OCI-LY1 (cell line): ENCODE results near the gene KCTD16.

Experiments
- H2AFZ ChIP-seq: fragments of 200-600 bp; sonication (generic), shearing (Covaris generic); 2 replicates; pipeline ENCODE4 v1.6.0; 2014; ENCODE audit warnings: antibody characterized with exemption, mild to moderate bottlenecking, low read length
- H3F3A ChIP-seq: fragments of 200-600 bp; sonication (generic), shearing (Covaris generic); 2 replicates; pipeline ENCODE4 v1.6.0; 2014; ENCODE audit warnings: mild to moderate bottlenecking, antibody characterized with exemption, low read length, moderate library complexity; ENCODE audit not compliant: insufficient read depth
- H3K27ac ChIP-seq: fragments of 200-600 bp; sonication (generic); 2 replicates; pipeline ENCODE4 v1.5.1; 2014; ENCODE audit warnings: low read length, mixed run types, mild to moderate bottlenecking, low read depth; ENCODE audit not compliant: poor library complexity, severe bottlenecking
- H3K27me3 ChIP-seq: fragments of 200-600 bp; sonication (generic); 2 replicates; pipeline ENCODE4 v1.6.0; 2014; ENCODE audit warnings: antibody characterized with exemption, mild to moderate bottlenecking, low read length, moderate library complexity; ENCODE audit not compliant: insufficient read depth
- H3K36me3 ChIP-seq: fragments of 200-600 bp; sonication (generic); 2 replicates; pipeline ENCODE4 v1.6.1; 2014; ENCODE audit warnings: mild to moderate bottlenecking, antibody characterized with exemption, low read length, moderate library complexity, mixed read lengths; ENCODE audit not compliant: insufficient read depth
- H3K4me1 ChIP-seq: fragments of 200-600 bp; sonication (generic); 2 replicates; pipeline ENCODE4 v1.5.1; 2014; ENCODE audit warnings: mild to moderate bottlenecking, low read length, moderate library complexity; ENCODE audit not compliant: insufficient read depth, severe bottlenecking
- H3K4me2 ChIP-seq: fragments of 200-600 bp; sonication (generic), shearing (Covaris generic); 2 replicates; pipeline ENCODE4 v1.6.1; 2014; ENCODE audit warnings: low read length
- H3K4me3 ChIP-seq: fragments of 200-600 bp; sonication (generic); 2 replicates; pipeline ENCODE4 v1.5.1; 2014; ENCODE audit warnings: low read length, low read depth, mild to moderate bottlenecking, mixed read lengths; ENCODE audit not compliant: poor library complexity, severe bottlenecking
- H3K79me2 ChIP-seq: fragments of 200-600 bp; shearing (Covaris generic); 2 replicates; pipeline ENCODE4 v1.6.1; 2016; ENCODE audit warnings: mixed run types, low read length, mixed read lengths; ENCODE audit not compliant: insufficient read depth
- H3K9ac ChIP-seq: fragments of 200-600 bp; sonication (generic), shearing (Covaris generic); 2 replicates; pipeline ENCODE4 v1.6.1; 2014; ENCODE audit warnings: mild to moderate bottlenecking, low read length, mixed read lengths
- H3K9me2 ChIP-seq: fragments of 200-600 bp; sonication (generic), shearing (Covaris generic); 2 replicates; pipeline ENCODE4 v1.6.1; 2014; ENCODE audit warnings: low read depth, mild to moderate bottlenecking, low read length, mixed read lengths
- H3K9me3 ChIP-seq: fragments of 200-600 bp; shearing (Covaris generic); 2 replicates; pipeline ENCODE4 v1.6.1; 2014; ENCODE audit warnings: low read length, mixed read lengths
- H4K20me1 ChIP-seq: fragments of 200-600 bp; sonication (generic), shearing (Covaris generic); 2 replicates; pipeline ENCODE4 v1.6.0; 2016; ENCODE audit warnings: mild to moderate bottlenecking, low read length; ENCODE audit not compliant: insufficient read depth
- CTCF ChIP-seq: fragments of 200-600 bp; sonication (generic), shearing (Covaris generic); IDR thresholded peaks from 2 replicates; pipeline ENCODE4 v1.5.1; 2017; ENCODE audit warnings: mild to moderate bottlenecking, antibody characterized with exemption, low read length, moderate library complexity, mixed read lengths
- EZH2 ChIP-seq: fragments of 200-600 bp; sonication (generic), shearing (Covaris generic); IDR thresholded peaks from 2 replicates; pipeline ENCODE4 v1.8.0; 2017; ENCODE audit warnings: borderline replicate concordance, mixed run types, mild to moderate bottlenecking, antibody characterized with exemption, low read length, moderate library complexity, mixed read lengths

KCTD16 gene

DNA sequence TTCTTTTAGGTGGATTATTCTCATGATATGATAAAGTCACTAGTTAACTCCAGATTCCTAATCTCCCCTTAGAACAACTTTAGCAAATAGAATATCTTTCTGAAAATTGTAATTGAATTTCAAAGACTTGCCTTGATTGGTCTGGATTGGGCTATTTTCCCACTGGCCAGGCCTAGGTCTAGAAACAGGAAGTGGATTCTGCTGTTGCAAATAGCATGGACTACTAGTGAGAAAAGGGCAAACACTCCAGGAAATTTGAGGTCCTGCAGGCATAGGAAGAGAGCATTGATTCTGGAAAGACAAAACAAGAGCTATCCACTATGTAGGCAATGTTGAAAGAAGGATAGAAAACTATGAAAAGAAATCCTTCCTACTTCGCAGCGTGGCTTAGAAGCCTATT, 113.4 kb downstream of the KCTD16 start:
- no peaks in the 10 kb centered on the region for H3F3A ChIP-seq
- H3K4me3 ChIP-seq: no peak overlapping the region
- no peak overlapping the region for H3K9ac ChIP-seq
- H3K36me3 ChIP-seq: no peaks in the 10 kb centered on the region
- no peaks in the 10 kb centered on the region for H3K9me2 ChIP-seq
- no peak overlapping the region for H3K27ac ChIP-seq
- no peaks in the 10 kb centered on the region for H4K20me1 ChIP-seq
- no peaks in the 10 kb centered on the region for H3K9me3 ChIP-seq
- H3K4me2 ChIP-seq: no peak overlapping the region
- no peaks in the 10 kb centered on the region for H3K27me3 ChIP-seq
- TF ChIP-seq EZH2 (no peak), CTCF (no peak)
- no peaks in the 10 kb centered on the region for H3K4me1 ChIP-seq
- H3K79me2 ChIP-seq: no peaks in the 10 kb centered on the region
- H2AFZ ChIP-seq: no peak overlapping the region

DNA sequence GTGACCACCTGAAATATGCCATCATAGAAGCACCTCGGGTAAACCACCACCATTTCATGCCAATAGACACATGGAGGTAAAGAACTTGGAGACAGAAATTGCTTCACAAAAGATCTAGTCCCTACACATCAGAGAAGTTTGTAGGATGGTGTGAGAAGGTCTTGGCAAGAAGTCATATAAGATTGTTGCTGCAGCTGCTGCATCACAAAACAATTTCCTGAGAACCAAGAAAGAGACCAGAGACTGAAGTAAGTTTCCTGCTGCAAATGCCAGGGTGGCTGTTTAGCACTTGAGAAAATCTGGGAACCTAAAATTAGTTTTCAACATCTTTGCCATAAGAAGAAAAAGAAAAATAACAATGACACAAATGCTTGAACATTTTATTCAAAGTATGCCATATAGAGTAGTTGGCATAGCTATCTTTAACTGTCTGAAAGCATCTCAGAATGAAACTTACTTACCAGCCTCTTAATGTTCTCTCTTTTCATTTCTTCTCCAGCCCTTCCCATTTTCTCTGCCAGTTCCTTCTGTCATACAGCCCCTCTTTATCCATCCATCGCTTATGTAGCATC, 114.3 kb downstream of the KCTD16 start:
- Histone ChIP-seq H3K4me3 (no peak overlapping the region), H3K79me2 (no peaks in the 10 kb centered on the region), H3K9me3 (no peaks in the 10 kb centered on the region), H3K4me1 (no peaks in the 10 kb centered on the region), H3K36me3 (no peaks in the 10 kb centered on the region), H3F3A (no peaks in the 10 kb centered on the region), H3K4me2 (no peak overlapping the region), H3K27ac (no peak overlapping the region), H3K27me3 (no peaks in the 10 kb centered on the region), H2AFZ (no peak overlapping the region), H3K9me2 (no peaks in the 10 kb centered on the region), H3K9ac (no peak overlapping the region), H4K20me1 (no peaks in the 10 kb centered on the region)
- TF ChIP-seq EZH2 (no peak), CTCF (no peak)

GRCh38 chr5:144289277-144289676, 118.6 kb downstream of the KCTD16 start:
- Histone ChIP-seq H3K27ac (no peak overlapping the region), H3K9ac (no peak overlapping the region), H2AFZ (no peak overlapping the region), H3K36me3 (no peaks in the 10 kb centered on the region), H3K27me3 (no peaks in the 10 kb centered on the region), H3K79me2 (no peaks in the 10 kb centered on the region), H4K20me1 (no peaks in the 10 kb centered on the region), H3K9me2 (no peaks in the 10 kb centered on the region), H3K4me1 (no peaks in the 10 kb centered on the region), H3K4me3 (no peak overlapping the region), H3K9me3 (no peaks in the 10 kb centered on the region), H3K4me2 (no peak overlapping the region), H3F3A (no peaks in the 10 kb centered on the region)
- TF ChIP-seq CTCF (no peak), EZH2 (no peak)
